ENCODE data around the gene ZNF48. TPM values are rescaled to one million over a fixed set of nuclear protein-coding genes. Genes with fewer than 3 reads are reported as not detected.

Gene ZNF48
- polyA plus RNA-seq (2012; ENCODE audit: insufficient read depth, insufficient read length, low read depth) = 66.7 TPM

DNA sequence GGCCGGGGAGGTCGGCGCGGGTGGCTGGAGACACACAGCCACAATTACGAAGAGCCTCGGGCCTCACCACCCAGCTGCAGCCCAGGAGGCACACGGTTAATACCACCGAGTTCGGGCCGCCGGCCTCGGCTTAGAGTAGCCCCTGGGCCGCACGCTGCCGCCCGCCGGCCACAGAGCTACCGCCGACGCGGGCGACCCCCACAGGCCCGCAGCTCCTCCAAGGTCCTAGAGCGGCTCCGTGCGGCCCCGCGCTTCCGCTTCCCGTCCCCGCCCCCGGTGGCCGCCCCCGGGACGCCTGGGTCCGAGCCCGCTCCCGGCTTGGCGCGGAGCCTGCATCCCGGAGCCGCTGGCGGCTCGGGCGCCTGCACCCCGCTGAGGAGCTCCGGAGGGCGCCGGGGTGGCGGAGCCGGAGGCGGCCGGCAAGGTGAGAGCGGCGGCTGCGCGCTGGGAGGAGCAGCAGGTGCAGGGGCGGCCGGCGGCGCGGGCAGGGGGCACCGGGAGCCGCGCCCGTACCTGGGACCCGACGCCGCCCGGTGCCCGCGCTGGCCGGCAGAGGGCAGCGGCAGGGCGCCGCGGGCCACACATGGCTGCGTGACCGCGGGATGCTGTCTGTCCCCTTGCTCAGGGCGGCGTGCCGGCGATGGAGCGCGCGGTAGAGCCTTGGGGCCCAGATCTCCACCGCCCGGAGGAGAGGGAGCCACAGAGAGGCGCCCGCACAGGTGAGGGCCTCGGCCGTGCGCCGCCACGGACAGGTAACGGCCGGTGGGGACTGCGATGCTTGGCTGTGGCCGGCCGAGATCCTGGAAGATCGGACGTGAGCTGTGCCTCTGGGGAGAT is at the start of gene ZNF48:
TSS of gene ZNF48 (plus strand) at position 266 of the 837 bp plus-strand sequence. CDS start at position 641, 375 bp downstream.
- DNase-seq = peak; percentile 92
- H3K9me3 ChIP-seq = no peaks in the 10 kb centered on the region
- peaks cover 25% of the 10 kb centered on the region for H3K36me3 ChIP-seq
- no peaks in the 10 kb centered on the region for H3K27me3 ChIP-seq
- TF ChIP-seq, protein P1, sequence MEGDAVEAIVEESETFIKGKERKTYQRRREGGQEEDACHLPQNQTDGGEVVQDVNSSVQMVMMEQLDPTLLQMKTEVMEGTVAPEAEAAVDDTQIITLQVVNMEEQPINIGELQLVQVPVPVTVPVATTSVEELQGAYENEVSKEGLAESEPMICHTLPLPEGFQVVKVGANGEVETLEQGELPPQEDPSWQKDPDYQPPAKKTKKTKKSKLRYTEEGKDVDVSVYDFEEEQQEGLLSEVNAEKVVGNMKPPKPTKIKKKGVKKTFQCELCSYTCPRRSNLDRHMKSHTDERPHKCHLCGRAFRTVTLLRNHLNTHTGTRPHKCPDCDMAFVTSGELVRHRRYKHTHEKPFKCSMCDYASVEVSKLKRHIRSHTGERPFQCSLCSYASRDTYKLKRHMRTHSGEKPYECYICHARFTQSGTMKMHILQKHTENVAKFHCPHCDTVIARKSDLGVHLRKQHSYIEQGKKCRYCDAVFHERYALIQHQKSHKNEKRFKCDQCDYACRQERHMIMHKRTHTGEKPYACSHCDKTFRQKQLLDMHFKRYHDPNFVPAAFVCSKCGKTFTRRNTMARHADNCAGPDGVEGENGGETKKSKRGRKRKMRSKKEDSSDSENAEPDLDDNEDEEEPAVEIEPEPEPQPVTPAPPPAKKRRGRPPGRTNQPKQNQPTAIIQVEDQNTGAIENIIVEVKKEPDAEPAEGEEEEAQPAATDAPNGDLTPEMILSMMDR (IDR thresholded peaks at IDR 0.05; ENCODE audit: low read depth, low read length) = peak; percentile 11; the same call in 1 of the 2 replicates
- peak within 1 kb of the TSS; percentile 90 for H3K4me3 ChIP-seq (ENCODE audit: low read depth, low read length)
- H3K4me1 ChIP-seq = peaks cover 12% of the 10 kb centered on the region

DNA sequence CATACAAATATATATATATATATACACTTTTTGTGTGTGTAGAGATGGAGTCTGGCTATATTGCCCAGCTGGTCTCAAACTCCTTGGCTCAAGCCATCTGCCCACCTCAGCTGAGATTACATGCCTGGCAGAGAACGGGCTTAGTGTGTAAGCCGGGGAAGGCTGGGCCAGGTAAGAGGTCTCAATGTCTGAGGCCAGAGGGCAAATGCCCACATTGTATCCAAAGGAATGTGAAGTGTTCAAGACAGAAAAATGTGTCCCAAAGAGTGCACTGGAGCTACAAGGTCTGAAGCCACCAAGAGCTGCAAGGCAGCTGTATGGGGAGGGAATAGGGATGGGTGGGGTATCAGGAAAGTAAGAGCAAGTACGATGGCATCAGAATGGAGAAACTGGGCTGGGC is 48.9 kb upstream of the ZNF48 start:
- no peaks in the 10 kb centered on the region for H3K4me1 ChIP-seq
- peaks cover 11% of the 10 kb centered on the region for H3K36me3 ChIP-seq
- no peak overlapping the region for H3K4me3 ChIP-seq (ENCODE audit: low read depth, low read length)
- DNase-seq = no peak
- H3K9me3 ChIP-seq = no peaks in the 10 kb centered on the region
- TF ChIP-seq, protein P1 (IDR thresholded peaks at IDR 0.05; ENCODE audit: low read depth, low read length) = no peak
- H3K27me3 ChIP-seq = no peaks in the 10 kb centered on the region

DNA sequence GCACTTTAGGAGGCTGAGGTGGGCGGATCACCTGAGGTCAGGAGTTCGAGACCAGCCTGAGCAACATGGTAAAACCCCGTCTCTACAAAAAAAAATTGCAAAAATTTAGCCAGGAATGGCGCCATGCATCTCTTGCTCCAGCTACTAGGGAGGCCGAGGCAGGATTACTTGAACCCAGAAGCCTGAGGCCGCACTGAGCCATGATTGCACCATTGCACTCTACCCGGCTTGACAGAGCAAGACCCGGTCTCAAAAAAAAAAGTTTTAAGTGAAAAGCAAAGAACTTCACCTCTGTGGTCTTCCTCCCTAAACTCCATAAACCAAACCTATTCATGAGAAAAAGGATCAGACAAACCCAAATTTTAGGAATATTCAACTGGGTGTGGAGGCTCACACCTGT is 47.1 kb upstream of the ZNF48 start:
- Histone ChIP-seq H3K4me1 (no peaks in the 10 kb centered on the region), H3K4me3 (ENCODE audit: low read depth, low read length) (no peak overlapping the region), H3K36me3 (peaks cover 27% of the 10 kb centered on the region), H3K9me3 (no peaks in the 10 kb centered on the region), H3K27me3 (no peaks in the 10 kb centered on the region)
- DNase-seq = no peak
- TF ChIP-seq, protein P1 (IDR thresholded peaks at IDR 0.05; ENCODE audit: low read depth, low read length) = no peak

DNA sequence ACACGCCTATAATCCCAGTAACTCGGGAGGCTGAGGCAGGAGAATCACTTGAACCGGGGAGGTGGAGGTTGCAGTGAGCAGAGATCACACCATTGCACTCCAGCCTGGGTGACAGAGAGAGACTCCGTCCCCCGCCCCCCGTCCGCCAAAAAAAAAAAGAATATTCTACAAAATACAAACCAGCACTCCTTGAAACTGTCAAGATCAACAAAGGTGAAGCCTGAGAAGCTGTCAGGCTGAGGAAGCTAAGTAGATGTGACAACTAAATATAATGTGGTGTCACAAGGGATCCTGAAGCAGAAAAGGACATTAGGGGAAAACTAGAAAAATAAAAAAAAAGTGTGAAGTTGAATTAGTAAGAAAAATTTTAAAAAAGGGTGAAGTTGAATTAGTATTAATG is 46.3 kb upstream of the ZNF48 start:
- TF ChIP-seq, protein P1 (IDR thresholded peaks at IDR 0.05; ENCODE audit: low read depth, low read length) = no peak
- peaks cover 35% of the 10 kb centered on the region for H3K36me3 ChIP-seq
- no peaks in the 10 kb centered on the region for H3K4me1 ChIP-seq
- no peaks in the 10 kb centered on the region for H3K27me3 ChIP-seq
- DNase-seq = no peak
- no peaks in the 10 kb centered on the region for H3K9me3 ChIP-seq
- H3K4me3 ChIP-seq (ENCODE audit: low read depth, low read length) = no peak overlapping the region

DNA sequence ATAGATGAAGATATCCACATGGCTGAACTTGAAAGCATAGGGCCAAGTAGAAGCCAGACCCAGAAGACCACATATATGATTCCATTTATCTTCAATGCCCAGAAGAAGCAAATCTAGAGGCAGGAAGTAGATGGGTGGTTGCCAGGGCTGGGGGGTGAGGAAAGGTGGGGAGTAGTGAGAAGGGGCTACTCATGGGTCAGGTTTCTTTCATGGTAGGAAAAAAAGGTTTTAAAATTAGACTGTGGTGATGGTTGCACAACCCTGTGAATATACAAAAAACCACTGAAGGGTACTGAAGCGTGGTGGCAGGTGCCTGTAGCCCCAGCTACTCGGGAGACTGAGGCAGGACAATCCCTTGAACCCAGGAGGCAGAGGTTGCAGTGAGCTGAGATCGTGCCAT is 45.5 kb upstream of the ZNF48 start:
- Histone ChIP-seq H3K9me3 (no peaks in the 10 kb centered on the region), H3K4me1 (no peaks in the 10 kb centered on the region), H3K36me3 (peaks cover 37% of the 10 kb centered on the region), H3K27me3 (no peaks in the 10 kb centered on the region), H3K4me3 (ENCODE audit: low read depth, low read length) (no peak overlapping the region)
- DNase-seq = no peak
- TF ChIP-seq, protein P1 (IDR thresholded peaks at IDR 0.05; ENCODE audit: low read depth, low read length) = no peak
